Measurements from ENCODE around the gene MRPS31.

The MRPS31 gene

GRCh38 chr13:40780822-40781401 is 9.9 kb upstream of the MRPS31 start:
- Histone ChIP-seq H3K36me3 (replicated peaks; ENCODE audit: insufficient read depth, low read length) (no peaks in the 10 kb centered on the region), H4K20me1 (ENCODE audit: insufficient read depth, low read length) (no peaks in the 10 kb centered on the region), H3K27me3 (replicated peaks; ENCODE audit: insufficient read depth, low read length) (no peaks in the 10 kb centered on the region), H3K9me2 (replicated peaks; ENCODE audit: insufficient read depth, low read length) (no peaks in the 10 kb centered on the region), H3K9ac (ENCODE audit: low read length) (no peak overlapping the region), H3K4me3 (ENCODE audit: low read length) (no peak overlapping the region), H3K27ac (ENCODE audit: low read length) (no peak overlapping the region), H3F3A (ENCODE audit: insufficient read depth, low read length) (no peaks in the 10 kb centered on the region), H3K4me1 (ENCODE audit: low read length) (peaks cover 4% of the 10 kb centered on the region; the same call in 1 of the 2 replicates), H3K79me2 (ENCODE audit: low read length) (no peaks in the 10 kb centered on the region), H3K4me2 (ENCODE audit: low read depth, low read length) (no peak overlapping the region), H2AFZ (ENCODE audit: low read length) (no peak overlapping the region), H3K9me3 (replicated peaks; ENCODE audit: insufficient read depth, low read length) (no peaks in the 10 kb centered on the region)
- TF ChIP-seq EZH2phosphoT487 (IDR thresholded peaks at IDR 0.05; ENCODE audit: low read length) (no peak), CTCF (IDR thresholded peaks at IDR 0.05; ENCODE audit: low read length) (no peak), EZH2 (optimal IDR thresholded peaks at IDR 0.05; ENCODE audit: low read depth, low read length) (no peak)
- DNase-seq = no peak

GRCh38 chr13:40779796-40780285 is 8.9 kb upstream of the MRPS31 start:
- H3K27ac ChIP-seq (ENCODE audit: low read length) = no peak overlapping the region
- H3K9me3 ChIP-seq (replicated peaks; ENCODE audit: insufficient read depth, low read length) = no peaks in the 10 kb centered on the region
- H3K4me2 ChIP-seq (ENCODE audit: low read depth, low read length) = no peak overlapping the region
- no peak overlapping the region for H3K9ac ChIP-seq (ENCODE audit: low read length)
- no peaks in the 10 kb centered on the region for H3K9me2 ChIP-seq (replicated peaks; ENCODE audit: insufficient read depth, low read length)
- no peak overlapping the region for H3K4me3 ChIP-seq (ENCODE audit: low read length)
- H3K36me3 ChIP-seq (replicated peaks; ENCODE audit: insufficient read depth, low read length) = no peaks in the 10 kb centered on the region
- no peaks in the 10 kb centered on the region for H3K27me3 ChIP-seq (replicated peaks; ENCODE audit: insufficient read depth, low read length)
- H3K79me2 ChIP-seq (ENCODE audit: low read length) = no peaks in the 10 kb centered on the region
- no peaks in the 10 kb centered on the region for H3F3A ChIP-seq (ENCODE audit: insufficient read depth, low read length)
- peaks cover 4% of the 10 kb centered on the region; the same call in 1 of the 2 replicates for H3K4me1 ChIP-seq (ENCODE audit: low read length)
- TF ChIP-seq EZH2phosphoT487 (IDR thresholded peaks at IDR 0.05; ENCODE audit: low read length) = no peak
- no peak for DNase-seq
- H2AFZ ChIP-seq (ENCODE audit: low read length) = no peak overlapping the region
- H4K20me1 ChIP-seq (ENCODE audit: insufficient read depth, low read length) = no peaks in the 10 kb centered on the region

GRCh38 chr13:40779049-40779448 is 8.1 kb upstream of the MRPS31 start:
- H3K36me3 ChIP-seq (replicated peaks; ENCODE audit: insufficient read depth, low read length) = no peaks in the 10 kb centered on the region
- H3K27ac ChIP-seq (ENCODE audit: low read length) = no peak overlapping the region
- H3K9me2 ChIP-seq (replicated peaks; ENCODE audit: insufficient read depth, low read length) = no peaks in the 10 kb centered on the region
- no peak for DNase-seq
- H3K9me3 ChIP-seq (replicated peaks; ENCODE audit: insufficient read depth, low read length) = no peaks in the 10 kb centered on the region
- TF ChIP-seq CTCF (IDR thresholded peaks at IDR 0.05; ENCODE audit: low read length) (no peak), EZH2 (optimal IDR thresholded peaks at IDR 0.05; ENCODE audit: low read depth, low read length) (no peak), EZH2phosphoT487 (IDR thresholded peaks at IDR 0.05; ENCODE audit: low read length) (no peak)
- H3K79me2 ChIP-seq (ENCODE audit: low read length) = no peaks in the 10 kb centered on the region
- no peaks in the 10 kb centered on the region for H3F3A ChIP-seq (ENCODE audit: insufficient read depth, low read length)
- H3K4me2 ChIP-seq (ENCODE audit: low read depth, low read length) = no peak overlapping the region
- H3K4me1 ChIP-seq (ENCODE audit: low read length) = peaks cover 4% of the 10 kb centered on the region; the same call in 1 of the 2 replicates
- no peak overlapping the region for H2AFZ ChIP-seq (ENCODE audit: low read length)
- no peaks in the 10 kb centered on the region for H4K20me1 ChIP-seq (ENCODE audit: insufficient read depth, low read length)
- H3K4me3 ChIP-seq (ENCODE audit: low read length) = no peak overlapping the region
- H3K27me3 ChIP-seq (replicated peaks; ENCODE audit: insufficient read depth, low read length) = no peaks in the 10 kb centered on the region
- no peak overlapping the region for H3K9ac ChIP-seq (ENCODE audit: low read length)

- H3K4me2 ChIP-seq (ENCODE audit: low read depth, low read length) = peak overlapping the region; percentile 41; the same call in 1 of the 2 replicates
- no peaks in the 10 kb centered on the region for H3K9me3 ChIP-seq (replicated peaks; ENCODE audit: insufficient read depth, low read length)
- no peaks in the 10 kb centered on the region for H3K79me2 ChIP-seq (ENCODE audit: low read length)
- no peaks in the 10 kb centered on the region for H3F3A ChIP-seq (ENCODE audit: insufficient read depth, low read length)
- no peak overlapping the region for H3K9ac ChIP-seq (ENCODE audit: low read length)
- no peak overlapping the region for H3K4me3 ChIP-seq (ENCODE audit: low read length)
- DNase-seq = no peak
- H3K4me1 ChIP-seq (ENCODE audit: low read length) = peaks cover 4% of the 10 kb centered on the region; the same call in 1 of the 2 replicates
- no peaks in the 10 kb centered on the region for H3K9me2 ChIP-seq (replicated peaks; ENCODE audit: insufficient read depth, low read length)
- no peaks in the 10 kb centered on the region for H3K27me3 ChIP-seq (replicated peaks; ENCODE audit: insufficient read depth, low read length)
- no peaks in the 10 kb centered on the region for H4K20me1 ChIP-seq (ENCODE audit: insufficient read depth, low read length)
- no peak overlapping the region for H3K27ac ChIP-seq (ENCODE audit: low read length)
- peak overlapping the region; percentile 42; the same call in 1 of the 2 replicates for H2AFZ ChIP-seq (ENCODE audit: low read length)
- no peaks in the 10 kb centered on the region for H3K36me3 ChIP-seq (replicated peaks; ENCODE audit: insufficient read depth, low read length)
- no peak for TF ChIP-seq EZH2phosphoT487 (IDR thresholded peaks at IDR 0.05; ENCODE audit: low read length)
- TF ChIP-seq CTCF (IDR thresholded peaks at IDR 0.05; ENCODE audit: low read length) = no peak
- no peak for TF ChIP-seq EZH2 (optimal IDR thresholded peaks at IDR 0.05; ENCODE audit: low read depth, low read length)
These were observed 6.8 kb upstream of the MRPS31 start for GRCh38 chr13:40777809-40778175.
